Ishikawa (cell line): ENCODE measurements around the gene HEXIM2.

Source experiments
- CEBPB ChIP-seq: IDR thresholded peaks from 2 replicates; pipeline ENCODE4 v1.6.1; 2012
- CREB1 ChIP-seq: IDR thresholded peaks from 2 replicates; pipeline ENCODE4 v1.6.1; 2012; ENCODE audit warnings: low read depth
- EGR1 ChIP-seq: IDR thresholded peaks from 2 replicates; pipeline ENCODE4 v1.6.1; 2012
- EP300 ChIP-seq: IDR thresholded peaks from 2 replicates; pipeline ENCODE4 v1.6.1; 2012; ENCODE audit warnings: borderline replicate concordance
- FOXM1 ChIP-seq: IDR thresholded peaks from 2 replicates; pipeline ENCODE4 v1.6.1; 2012; ENCODE audit warnings: low read depth, borderline replicate concordance
- MAX ChIP-seq: IDR thresholded peaks from 2 replicates; pipeline ENCODE4 v1.6.1; 2012
- RAD21 ChIP-seq: IDR thresholded peaks from 2 replicates; pipeline ENCODE4 v1.6.1; 2012; ENCODE audit warnings: low read depth
- REST ChIP-seq: IDR thresholded peaks from 2 replicates; pipeline ENCODE4 v1.6.1; 2012; ENCODE audit warnings: low read depth, mild to moderate bottlenecking
- TAF1 ChIP-seq: IDR thresholded peaks from 2 replicates; pipeline ENCODE4 v1.6.1; 2012; ENCODE audit warnings: low read depth, mild to moderate bottlenecking
- TCF12 ChIP-seq: IDR thresholded peaks from 2 replicates; pipeline ENCODE4 v1.6.1; 2012; ENCODE audit warnings: low read depth
- TEAD4 ChIP-seq: IDR thresholded peaks from 2 replicates; pipeline ENCODE4 v1.6.1; 2012
- YY1 ChIP-seq: IDR thresholded peaks from 2 replicates; pipeline ENCODE4 v1.6.1; 2012; ENCODE audit warnings: low read depth

DNA sequence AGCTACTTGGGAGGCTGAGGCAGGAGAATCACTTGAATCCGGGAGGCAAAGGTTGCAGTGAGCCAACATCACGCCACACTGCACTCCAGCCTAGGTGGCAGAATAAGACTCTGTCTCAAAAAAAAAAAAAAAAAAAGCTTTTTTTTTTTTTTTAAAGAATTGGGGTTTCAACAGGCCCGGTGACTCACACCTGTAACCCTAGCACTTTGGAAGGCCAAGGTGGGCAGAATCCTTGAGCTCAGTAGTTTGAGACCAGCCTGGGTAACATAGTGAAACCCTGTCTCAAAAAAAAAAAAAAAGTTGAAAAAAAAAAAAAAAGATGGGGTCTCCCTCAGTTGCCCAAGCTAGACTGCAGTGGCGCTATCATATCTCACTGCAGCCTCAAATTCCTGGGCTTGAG, 6.6 kb upstream of the HEXIM2 start:
- TF ChIP-seq REST, result no peak
- TF ChIP-seq RAD21, result no peak
- TF ChIP-seq CEBPB, result no peak
- no peak for TF ChIP-seq TCF12
- no peak for TF ChIP-seq MAX
- TF ChIP-seq TAF1, result no peak
- TF ChIP-seq FOXM1, result no peak
- TF ChIP-seq TEAD4, result no peak
- TF ChIP-seq YY1, result no peak
- TF ChIP-seq EGR1, result no peak
- no peak for TF ChIP-seq EP300
- no peak for TF ChIP-seq CREB1
